Measurements from ENCODE around the gene TIMELESS. TPM values are rescaled to one million over a fixed set of nuclear protein-coding genes. Genes with fewer than 3 reads are reported as not detected.

Gene TIMELESS
- total RNA-seq, 1 experiment from 2014 or later: 30.9 TPM

DNA sequence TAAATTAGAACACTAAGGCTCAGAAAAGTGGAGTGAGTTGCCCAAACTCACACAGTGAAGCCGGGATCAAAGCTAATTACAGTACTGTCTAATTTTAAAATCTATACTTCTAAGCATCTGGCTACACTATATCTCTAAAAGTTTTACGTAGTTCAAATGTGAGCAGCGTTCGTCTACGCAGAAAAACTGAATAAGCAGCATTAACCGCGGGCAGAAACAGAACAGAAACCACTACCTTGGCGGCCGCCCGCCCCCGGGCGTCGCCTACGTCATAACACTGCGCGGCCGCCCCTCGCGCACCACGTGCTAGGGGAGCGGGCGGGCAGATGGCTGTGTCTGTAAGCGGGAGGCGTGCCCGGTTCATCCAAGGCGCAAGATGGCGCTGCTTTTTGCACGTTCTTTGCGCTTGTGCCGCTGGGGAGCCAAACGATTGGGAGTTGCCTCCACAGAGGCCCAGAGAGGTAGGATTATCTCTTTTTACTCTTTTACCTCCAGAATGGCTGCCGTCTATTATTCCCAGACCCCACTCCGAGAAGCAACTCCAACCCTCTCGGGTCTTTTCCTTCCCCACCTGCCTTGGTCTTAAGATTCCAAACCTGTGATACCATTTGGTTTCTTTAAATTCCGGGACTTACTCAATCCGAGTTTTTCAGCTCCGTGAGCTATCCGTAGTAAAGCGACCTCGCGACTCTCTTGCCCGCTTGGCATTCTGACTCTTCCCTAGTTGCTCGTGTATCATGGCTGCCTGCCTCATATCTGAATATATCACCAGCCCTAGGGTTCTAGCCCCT, 19.2 kb upstream of the TIMELESS start, which contains the start of gene SPRYD4:
SPRYD4 (plus strand) TSS at position 363 of the 791 bp plus-strand sequence; CDS start at position 377, 14 bp downstream.
- POLR2A ChIA-PET (ENCODE audit: unreplicated experiment): interaction anchor here (0.7 kb wide), 1 partner anchor 341 kb away, joined by 3 read pairs; no protein-coding TSS in a partner anchor
- H3K4me3 ChIP-seq: peak within 1 kb of the TSS; percentile 99
- no peaks in the 10 kb centered on the region for H3K9me2 ChIP-seq (ENCODE audit: insufficient read depth)
- no peak for TF ChIP-seq EZH2 (IDR thresholded peaks at IDR 0.05; ENCODE audit: low read depth)
- TF ChIP-seq, protein P1, sequence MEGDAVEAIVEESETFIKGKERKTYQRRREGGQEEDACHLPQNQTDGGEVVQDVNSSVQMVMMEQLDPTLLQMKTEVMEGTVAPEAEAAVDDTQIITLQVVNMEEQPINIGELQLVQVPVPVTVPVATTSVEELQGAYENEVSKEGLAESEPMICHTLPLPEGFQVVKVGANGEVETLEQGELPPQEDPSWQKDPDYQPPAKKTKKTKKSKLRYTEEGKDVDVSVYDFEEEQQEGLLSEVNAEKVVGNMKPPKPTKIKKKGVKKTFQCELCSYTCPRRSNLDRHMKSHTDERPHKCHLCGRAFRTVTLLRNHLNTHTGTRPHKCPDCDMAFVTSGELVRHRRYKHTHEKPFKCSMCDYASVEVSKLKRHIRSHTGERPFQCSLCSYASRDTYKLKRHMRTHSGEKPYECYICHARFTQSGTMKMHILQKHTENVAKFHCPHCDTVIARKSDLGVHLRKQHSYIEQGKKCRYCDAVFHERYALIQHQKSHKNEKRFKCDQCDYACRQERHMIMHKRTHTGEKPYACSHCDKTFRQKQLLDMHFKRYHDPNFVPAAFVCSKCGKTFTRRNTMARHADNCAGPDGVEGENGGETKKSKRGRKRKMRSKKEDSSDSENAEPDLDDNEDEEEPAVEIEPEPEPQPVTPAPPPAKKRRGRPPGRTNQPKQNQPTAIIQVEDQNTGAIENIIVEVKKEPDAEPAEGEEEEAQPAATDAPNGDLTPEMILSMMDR (conservative IDR thresholded peaks at IDR 0.05): peak; percentile 41; the same call in 1 of the 2 replicates
- peaks cover 20% of the 10 kb centered on the region for H3F3A ChIP-seq (ENCODE audit: insufficient read depth, low read depth)
- CTCF ChIA-PET: interaction anchor here (0.6 kb wide), 1 partner anchor 19 kb away, joined by 4 read pairs; the partner anchor contains the start of gene TIMELESS
- no TSS peak for BruUV-seq (replicated peaks)
- peaks cover 7% of the 10 kb centered on the region; the same call in 1 of the 2 replicates for H3K4me1 ChIP-seq (replicated peaks; ENCODE audit: insufficient read depth)
- H3K4me2 ChIP-seq: peak within 1 kb of the TSS; percentile 91
- no peaks in the 10 kb centered on the region for H3K9me3 ChIP-seq (ENCODE audit: insufficient read depth, low read depth)
- H2AFZ ChIP-seq: peak within 1 kb of the TSS; percentile 100
- peaks cover 25% of the 10 kb centered on the region for H3K79me2 ChIP-seq (ENCODE audit: low read depth)
- no peaks in the 10 kb centered on the region for H3K36me3 ChIP-seq (ENCODE audit: low read depth)
- no peaks in the 10 kb centered on the region for H3K27me3 ChIP-seq (ENCODE audit: insufficient read depth, low read depth)
- H3K27ac ChIP-seq: peak within 1 kb of the TSS; percentile 74
- no peaks in the 10 kb centered on the region for H4K20me1 ChIP-seq (ENCODE audit: insufficient read depth)
- DNase-seq: peak; percentile 79 to 88
- intact Hi-C loops (cut with micrococcal nuclease; ENCODE audit: unreplicated experiment): no loop called here

DNA sequence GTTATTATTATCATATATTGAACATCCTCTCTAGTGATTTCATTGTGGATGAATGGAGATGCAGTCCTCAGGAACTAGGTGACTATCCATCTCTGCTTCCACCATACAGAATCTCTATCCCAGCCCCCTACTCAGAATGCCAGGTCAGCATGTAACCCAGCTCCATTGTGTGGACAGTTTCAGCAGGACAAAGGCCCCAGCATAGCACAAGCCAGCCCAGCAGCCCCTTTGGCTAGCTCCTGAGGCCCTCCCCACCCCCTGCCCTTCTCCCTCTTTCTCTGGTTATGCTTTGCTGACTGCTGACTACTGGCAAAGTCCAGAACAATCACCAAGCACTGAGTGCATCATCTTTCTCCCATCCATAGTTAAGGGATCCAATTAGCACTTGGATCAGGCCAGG, 13.3 kb upstream of the TIMELESS start:
- intact Hi-C loops (cut with micrococcal nuclease; ENCODE audit: unreplicated experiment): no loop called here
- no peaks in the 10 kb centered on the region for H3K9me3 ChIP-seq (ENCODE audit: insufficient read depth, low read depth)
- H2AFZ ChIP-seq: no peak overlapping the region
- no peaks in the 10 kb centered on the region for H3K79me2 ChIP-seq (ENCODE audit: low read depth)
- 0 out of 2 replicates have a peak, but pooled peaks cover 4% of the 10 kb centered on the region for H3K4me1 ChIP-seq (replicated peaks; ENCODE audit: insufficient read depth)
- H3K36me3 ChIP-seq (ENCODE audit: low read depth): no peaks in the 10 kb centered on the region
- BruUV-seq (replicated peaks): no TSS peak
- CTCF ChIA-PET: interaction anchor here (0.5 to 0.7 kb wide), 2 partner anchors 25 to 762 kb away, joined by 3 to 5 read pairs; partner anchors contain the start of gene GLS2
- no peaks in the 10 kb centered on the region for H3K27me3 ChIP-seq (ENCODE audit: insufficient read depth, low read depth)
- H3K27ac ChIP-seq: no peak overlapping the region
- H3F3A ChIP-seq (ENCODE audit: insufficient read depth, low read depth): peaks cover 16% of the 10 kb centered on the region
- no peaks in the 10 kb centered on the region for H4K20me1 ChIP-seq (ENCODE audit: insufficient read depth)
- POLR2A ChIA-PET (ENCODE audit: unreplicated experiment): interaction anchor here (0.6 kb wide), 2 partner anchors 43 to 226 kb away, joined by 3 to 4 read pairs; no protein-coding TSS in a partner anchor
- no peak for DNase-seq
- H3K9me2 ChIP-seq (ENCODE audit: insufficient read depth): no peaks in the 10 kb centered on the region
- H3K4me3 ChIP-seq: no peak overlapping the region
- no peak overlapping the region for H3K4me2 ChIP-seq
- TF ChIP-seq, protein P1 (conservative IDR thresholded peaks at IDR 0.05): no peak
- no peak for TF ChIP-seq EZH2 (IDR thresholded peaks at IDR 0.05; ENCODE audit: low read depth)

GRCh38 chr12:56461235-56462159, 12.3 kb upstream of the TIMELESS start:
- no peaks in the 10 kb centered on the region for H3K27me3 ChIP-seq (ENCODE audit: insufficient read depth, low read depth)
- H3K4me1 ChIP-seq (replicated peaks; ENCODE audit: insufficient read depth): 0 out of 2 replicates have a peak, but pooled peaks cover 4% of the 10 kb centered on the region
- no peak overlapping the region for H2AFZ ChIP-seq
- H3K36me3 ChIP-seq (ENCODE audit: low read depth): no peaks in the 10 kb centered on the region
- BruUV-seq (replicated peaks): no TSS peak
- DNase-seq: peak; percentile 11 to 44
- H4K20me1 ChIP-seq (ENCODE audit: insufficient read depth): no peaks in the 10 kb centered on the region
- H3K27ac ChIP-seq: peak overlapping the region; percentile 25; the same call in 1 of the 2 replicates
- H3K79me2 ChIP-seq (ENCODE audit: low read depth): no peaks in the 10 kb centered on the region
- ChIA-PET POLR2A (ENCODE audit: unreplicated experiment) (interaction anchor here (0.5 to 0.7 kb wide), 5 partner anchors 128 to 768 kb away, joined by 3 to 5 read pairs (median 4); partner anchors contain the start of genes PAN2 and SHMT2), CTCF (interaction anchor here (0.5 to 0.7 kb wide), 4 partner anchors 96 to 392 kb away, joined by 3 to 4 read pairs (median 3); partner anchors contain the start of gene PAN2)
- no peak overlapping the region for H3K4me3 ChIP-seq
- TF ChIP-seq, protein P1 (conservative IDR thresholded peaks at IDR 0.05): no peak
- TF ChIP-seq EZH2 (IDR thresholded peaks at IDR 0.05; ENCODE audit: low read depth): no peak
- intact Hi-C loops (cut with micrococcal nuclease; ENCODE audit: unreplicated experiment): no loop called here
- H3K9me2 ChIP-seq (ENCODE audit: insufficient read depth): no peaks in the 10 kb centered on the region
- H3K4me2 ChIP-seq: no peak overlapping the region
- H3F3A ChIP-seq (ENCODE audit: insufficient read depth, low read depth): peaks cover 16% of the 10 kb centered on the region
- no peaks in the 10 kb centered on the region for H3K9me3 ChIP-seq (ENCODE audit: insufficient read depth, low read depth)
